ENCODE data around the gene LRRC71.

DNA sequence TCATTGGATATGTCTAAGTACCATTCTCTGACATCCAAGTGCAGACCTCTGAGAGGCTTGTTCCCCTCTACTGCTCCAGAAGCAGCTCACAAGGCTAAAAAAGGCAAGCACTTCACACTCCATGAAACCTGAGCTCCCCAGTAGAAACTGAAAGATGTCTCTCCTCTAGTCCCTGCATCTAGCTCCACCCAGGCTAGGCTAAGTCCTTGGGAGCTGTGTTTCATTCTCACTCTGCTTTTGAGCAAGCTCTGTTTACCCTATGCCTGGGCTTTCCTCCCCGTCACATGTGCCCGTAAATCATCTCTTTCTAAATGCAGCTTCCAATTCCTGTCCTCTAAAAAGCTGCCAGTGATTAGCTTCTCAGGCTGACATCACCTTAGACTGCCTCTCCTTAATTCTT lies 39.0 kb downstream of the LRRC71 start:
- TF ChIP-seq, protein P1, sequence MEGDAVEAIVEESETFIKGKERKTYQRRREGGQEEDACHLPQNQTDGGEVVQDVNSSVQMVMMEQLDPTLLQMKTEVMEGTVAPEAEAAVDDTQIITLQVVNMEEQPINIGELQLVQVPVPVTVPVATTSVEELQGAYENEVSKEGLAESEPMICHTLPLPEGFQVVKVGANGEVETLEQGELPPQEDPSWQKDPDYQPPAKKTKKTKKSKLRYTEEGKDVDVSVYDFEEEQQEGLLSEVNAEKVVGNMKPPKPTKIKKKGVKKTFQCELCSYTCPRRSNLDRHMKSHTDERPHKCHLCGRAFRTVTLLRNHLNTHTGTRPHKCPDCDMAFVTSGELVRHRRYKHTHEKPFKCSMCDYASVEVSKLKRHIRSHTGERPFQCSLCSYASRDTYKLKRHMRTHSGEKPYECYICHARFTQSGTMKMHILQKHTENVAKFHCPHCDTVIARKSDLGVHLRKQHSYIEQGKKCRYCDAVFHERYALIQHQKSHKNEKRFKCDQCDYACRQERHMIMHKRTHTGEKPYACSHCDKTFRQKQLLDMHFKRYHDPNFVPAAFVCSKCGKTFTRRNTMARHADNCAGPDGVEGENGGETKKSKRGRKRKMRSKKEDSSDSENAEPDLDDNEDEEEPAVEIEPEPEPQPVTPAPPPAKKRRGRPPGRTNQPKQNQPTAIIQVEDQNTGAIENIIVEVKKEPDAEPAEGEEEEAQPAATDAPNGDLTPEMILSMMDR (IDR thresholded peaks at IDR 0.05; ENCODE audit: low read depth, low read length) = no peak
- TF ChIP-seq POLR2A (IDR thresholded peaks at IDR 0.05; ENCODE audit: extremely low read depth, insufficient read length) = no peak
